Right lobe of liver (tissue), 6 donors: ENCODE measurements around the gene PPFIBP2. TPM values are rescaled to one million over a fixed set of nuclear protein-coding genes. Genes with fewer than 3 reads are reported as not detected.

Source experiments
- ATAC-seq, 4 donors: fragments of 200-7000 bp; cut with Tn5 transposase; one replicate each; pipeline ENCODE4 v1.9.1; 2020; ENCODE audit warnings: mild to moderate bottlenecking in 4 of 4, moderate library complexity in 4 of 4
- DNase-seq, 3 donors: peaks; one replicate each; pipeline ENCODE4 v3.0.0-alpha.2; 2020
- H3K27ac ChIP-seq, 3 donors: fragments of 200-600 bp; one replicate each; pipeline ENCODE4 v1.8.0; 2022
- H3K27me3 ChIP-seq, 2 donors: fragments of 200-600 bp; one replicate each; pipeline ENCODE4 v1.8.0; 2022
- H3K36me3 ChIP-seq, 4 donors: fragments of 200-600 bp; sonication (generic) in 1 of 4; one replicate each; pipeline versions ENCODE4 v1.5.1 to v1.8.0; 2017 to 2022; ENCODE audit warnings: control low read depth in 1 of 4
- H3K4me1 ChIP-seq, 4 donors: fragments of 200-600 bp; sonication (generic) in 1 of 4; one replicate each; pipeline versions ENCODE4 v1.5.1 to v1.8.0; 2017 to 2022; ENCODE audit warnings: control low read depth in 1 of 4
- H3K4me3 ChIP-seq, 3 donors: fragments of 200-600 bp; one replicate each; pipeline ENCODE4 v1.8.0; 2022
- H3K9me3 ChIP-seq, 4 donors: fragments of 200-600 bp; sonication (generic) in 1 of 4; one replicate each; pipeline versions ENCODE4 v1.5.1 to v1.8.0; 2017 to 2022; ENCODE audit warnings: control low read depth in 1 of 4
- POLR2A ChIP-seq: fragments of 450-650 bp; IDR thresholded peaks from one replicate; pipeline ENCODE4 v1.6.1; 2017; ENCODE audit warnings: antibody characterized with exemption, mild to moderate bottlenecking
- WGBS: methylation state at CpG from one replicate; pipeline ENCODE4 v1.1.6; 2018; ENCODE audit warnings: low coverage, low lambda C conversion rate; ENCODE audit not compliant: insufficient coverage; ENCODE audit errors: missing lambda C conversion rate; 5-methylcytosine and 5-hydroxymethylcytosine counted together
- intact Hi-C, 2 donors: fragments of 100-400 bp; cut with DNase I; formaldehyde crosslinking; loops; one replicate each; pipeline versions ENCODE4 v1.11.2 to v1.14.1; 2022
- total RNA-seq, 6 experiments: library from RNA; depleted of rRNA in 2 of 6; stranded (reverse); fragments of >200 nt in 2 of 6; fragmentation: NEBNext Ultra II Directional in 3 of 6; extraction: Animal tissue kit (Norgen Biotek cat#: 25700) in 3 of 6; gene quantifications; one replicate each; pipeline versions ENCODE4 v1.1.0 to v1.2.4, GENCODE V29; 2016 to 2023
- TF ChIP-seq, protein P1 (sequence below), 4 donors: fragments of 200-600 bp in 3 of 4; fragments of 450-650 bp in 1 of 4; IDR thresholded peaks; one replicate each; pipeline versions ENCODE4 v1.5.1 to v1.8.0; 2016 to 2022; ENCODE audit warnings: antibody characterized with exemption in 4 of 4, mild to moderate bottlenecking in 2 of 4
- donor health status: DM: no; HTN: yes; CAD: no.
- donor health status: DM: no; HTN: no; CAD: no.
- donor health status: DM: no; HTN: no; CAD: no.
- donor health status: DM: no; HTN: yes; CAD: no.
- donor health status: DM: no; HTN: yes; CAD: no.

Gene PPFIBP2
- total RNA-seq, 6 experiments from 2014 or later, result 25.5 to 69.3 (median 46.6) TPM

DNA sequence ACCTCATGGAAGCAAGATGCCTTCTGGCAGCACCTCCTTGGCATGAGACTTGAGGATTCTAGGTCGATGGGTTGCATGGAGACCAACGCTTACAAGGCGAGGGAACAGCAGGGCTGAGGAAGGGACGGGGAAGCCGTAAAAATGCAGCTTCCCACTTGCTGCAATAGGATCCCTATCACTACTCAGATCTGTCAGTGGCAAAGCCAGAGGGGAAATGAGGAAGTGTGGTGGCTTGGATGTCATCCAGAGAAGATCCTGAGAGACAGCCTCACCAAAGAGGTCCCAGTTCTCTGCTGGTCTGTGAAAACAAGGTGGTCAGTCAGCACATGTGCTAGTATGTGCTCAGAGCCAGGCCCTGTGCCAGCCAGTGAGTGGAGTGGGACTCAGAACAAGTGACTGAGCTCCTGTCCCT, 137.3 kb downstream of the PPFIBP2 start:
- no peak overlapping the region for H3K4me3 ChIP-seq
- peaks cover 0 to 73% (median 45%) of the 10 kb centered on the region in 4 donors for H3K36me3 ChIP-seq
- TF ChIP-seq POLR2A, result no peak
- TF ChIP-seq, protein P1, sequence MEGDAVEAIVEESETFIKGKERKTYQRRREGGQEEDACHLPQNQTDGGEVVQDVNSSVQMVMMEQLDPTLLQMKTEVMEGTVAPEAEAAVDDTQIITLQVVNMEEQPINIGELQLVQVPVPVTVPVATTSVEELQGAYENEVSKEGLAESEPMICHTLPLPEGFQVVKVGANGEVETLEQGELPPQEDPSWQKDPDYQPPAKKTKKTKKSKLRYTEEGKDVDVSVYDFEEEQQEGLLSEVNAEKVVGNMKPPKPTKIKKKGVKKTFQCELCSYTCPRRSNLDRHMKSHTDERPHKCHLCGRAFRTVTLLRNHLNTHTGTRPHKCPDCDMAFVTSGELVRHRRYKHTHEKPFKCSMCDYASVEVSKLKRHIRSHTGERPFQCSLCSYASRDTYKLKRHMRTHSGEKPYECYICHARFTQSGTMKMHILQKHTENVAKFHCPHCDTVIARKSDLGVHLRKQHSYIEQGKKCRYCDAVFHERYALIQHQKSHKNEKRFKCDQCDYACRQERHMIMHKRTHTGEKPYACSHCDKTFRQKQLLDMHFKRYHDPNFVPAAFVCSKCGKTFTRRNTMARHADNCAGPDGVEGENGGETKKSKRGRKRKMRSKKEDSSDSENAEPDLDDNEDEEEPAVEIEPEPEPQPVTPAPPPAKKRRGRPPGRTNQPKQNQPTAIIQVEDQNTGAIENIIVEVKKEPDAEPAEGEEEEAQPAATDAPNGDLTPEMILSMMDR (IDR thresholded peaks at IDR 0.05), result no peak
- ATAC-seq (peak in 1 of 4 donors; percentile 7), DNase-seq (no peak)
- no peaks in the 10 kb centered on the region for H3K9me3 ChIP-seq
- H3K27ac ChIP-seq, result no peak overlapping the region
- H3K4me1 ChIP-seq, result peaks cover 0 to 18% (median 9%) of the 10 kb centered on the region in 4 donors
- WGBS, result 80% methylated on average over 5 of the region's 5 CpGs
- intact Hi-C loops, result loop anchor here in 1 of 2 donors (10.0 kb wide), 1 partner anchor 76 kb away; no protein-coding TSS in a partner anchor
- H3K27me3 ChIP-seq, result no peaks in the 10 kb centered on the region

DNA sequence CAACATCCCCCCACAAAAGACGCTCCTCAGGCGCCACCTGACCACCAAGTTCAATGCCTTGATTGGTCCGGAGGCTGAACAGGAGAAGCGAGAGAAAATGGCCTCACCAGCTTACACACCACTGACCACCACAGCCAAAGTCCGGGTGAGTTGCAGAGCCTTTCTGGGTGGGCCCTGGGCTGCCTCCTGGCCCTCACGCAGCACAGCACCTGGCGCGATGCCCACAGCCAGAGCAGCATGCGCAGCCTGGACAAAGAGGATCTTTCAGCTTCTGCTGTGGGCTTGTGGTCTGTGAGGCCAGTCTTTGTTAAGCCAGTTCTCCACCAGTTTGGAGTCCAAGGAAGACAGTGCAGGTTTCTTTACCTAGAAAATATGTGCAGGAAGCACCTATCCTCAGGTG, 137.9 kb downstream of the PPFIBP2 start:
- Histone ChIP-seq H3K4me3 (no peak overlapping the region), H3K4me1 (peaks cover 0 to 18% (median 9%) of the 10 kb centered on the region in 4 donors), H3K9me3 (no peaks in the 10 kb centered on the region), H3K27ac (no peak overlapping the region), H3K27me3 (no peaks in the 10 kb centered on the region), H3K36me3 (peaks cover 0 to 73% (median 45%) of the 10 kb centered on the region in 4 donors)
- intact Hi-C loops, result loop anchor here in 1 of 2 donors (10.0 kb wide), 1 partner anchor 77 kb away; no protein-coding TSS in a partner anchor
- no peak for ATAC-seq
- TF ChIP-seq, protein P1 (IDR thresholded peaks at IDR 0.05), result no peak
- TF ChIP-seq POLR2A, result no peak
- WGBS, result no CpG with 5 or more reads among the region's 9 CpGs
- DNase-seq, result no peak

DNA sequence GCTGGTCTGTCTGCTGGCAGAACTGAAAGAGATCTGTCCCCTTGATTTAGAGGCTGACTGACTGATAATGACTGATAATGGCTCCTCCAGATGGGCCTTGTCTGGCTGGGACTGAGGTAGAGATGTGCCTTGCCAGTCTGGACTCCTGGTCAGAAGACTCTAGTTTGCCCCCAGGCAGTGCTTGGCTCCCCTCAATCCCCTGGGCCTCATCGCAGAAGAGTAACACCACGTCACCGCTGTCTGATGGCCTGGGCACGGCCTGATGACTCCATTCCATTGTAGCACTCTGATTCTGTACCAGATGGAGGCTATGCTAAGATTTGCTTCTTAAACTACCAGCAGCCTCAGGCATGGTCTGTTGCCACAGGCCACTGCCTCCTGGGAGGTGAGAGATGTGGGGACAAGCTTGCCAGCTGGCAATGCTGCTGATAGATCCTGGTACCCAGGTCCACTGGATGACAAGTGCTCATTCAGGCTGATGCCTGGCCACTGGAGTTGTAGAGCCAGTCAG, 140.5 kb downstream of the PPFIBP2 start:
- intact Hi-C loops, result loop anchor here in 1 of 2 donors (10.0 kb wide), 1 partner anchor 79 kb away; no protein-coding TSS in a partner anchor
- Histone ChIP-seq H3K4me3 (no peak overlapping the region), H3K9me3 (no peaks in the 10 kb centered on the region), H3K27ac (no peak overlapping the region), H3K27me3 (no peaks in the 10 kb centered on the region), H3K36me3 (peaks cover 0 to 65% (median 39%) of the 10 kb centered on the region in 4 donors), H3K4me1 (no peaks in the 10 kb centered on the region)
- 86% methylated on average over 4 of the region's 4 CpGs for WGBS
- ATAC-seq (no peak), DNase-seq (no peak)
- TF ChIP-seq POLR2A, result no peak
- TF ChIP-seq, protein P1 (IDR thresholded peaks at IDR 0.05), result no peak

DNA sequence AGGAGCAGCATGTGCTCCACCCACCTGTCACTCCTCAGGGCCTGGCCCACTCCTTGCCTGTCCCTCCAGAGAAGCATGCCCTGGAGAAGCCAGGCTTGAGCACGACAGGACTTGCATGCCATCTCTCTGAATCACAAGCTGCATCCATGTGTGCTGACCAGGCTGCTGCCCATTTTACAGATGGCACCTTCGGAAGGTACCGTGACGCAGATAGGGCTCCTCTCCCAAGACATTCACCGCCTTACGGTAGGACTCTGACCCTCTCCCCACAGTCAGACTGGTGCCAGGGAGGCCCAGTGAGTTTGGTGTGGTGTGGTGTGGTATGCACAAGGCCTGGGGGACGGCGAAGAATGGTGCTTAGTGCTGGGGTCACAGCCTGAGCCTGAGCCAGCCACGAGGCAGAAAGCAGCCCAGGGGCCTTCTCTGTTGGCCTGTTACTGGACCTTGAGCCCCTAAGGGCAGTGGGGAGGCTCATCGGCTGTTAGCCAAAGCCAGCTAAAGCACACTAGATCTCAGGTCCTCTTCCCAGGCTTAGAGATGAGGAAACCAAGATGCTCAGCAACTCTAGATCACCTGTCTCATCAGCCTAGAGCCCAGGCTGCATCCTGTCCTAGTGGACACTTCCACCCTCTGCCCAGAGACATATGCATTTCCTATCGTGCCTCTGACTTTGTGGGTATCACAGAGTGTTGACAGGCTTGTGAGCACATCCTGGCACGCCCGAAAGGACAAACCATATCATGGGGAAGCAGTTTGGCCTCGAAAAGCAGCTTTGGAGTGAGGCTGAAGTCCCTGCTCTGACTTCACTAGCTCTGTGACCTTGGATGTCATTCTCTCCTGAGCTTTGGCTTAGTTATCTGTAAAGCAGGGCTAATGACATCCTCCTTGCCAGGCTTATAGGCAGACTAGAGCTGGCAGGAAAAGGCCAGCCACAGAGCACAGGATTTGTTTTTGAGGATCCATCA, 141.7 kb downstream of the PPFIBP2 start:
- no peaks in the 10 kb centered on the region for H3K27me3 ChIP-seq
- DNase-seq (no peak), ATAC-seq (peak in 3 of 4 donors; percentile 11 to 33 (median 18))
- no peak for TF ChIP-seq POLR2A
- TF ChIP-seq, protein P1 (IDR thresholded peaks at IDR 0.05), result no peak
- no peaks in the 10 kb centered on the region for H3K4me1 ChIP-seq
- H3K27ac ChIP-seq, result no peak overlapping the region
- H3K36me3 ChIP-seq, result peaks cover 0 to 53% (median 32%) of the 10 kb centered on the region in 4 donors
- WGBS, result 43% methylated on average over 1 of the region's 14 CpGs
- intact Hi-C loops, result loop anchor here in 1 of 2 donors (10.0 kb wide), 1 partner anchor 81 kb away; no protein-coding TSS in a partner anchor
- H3K9me3 ChIP-seq, result no peaks in the 10 kb centered on the region
- H3K4me3 ChIP-seq, result no peak overlapping the region
